ENCODE measurements around the gene SAMD11. TPM values are rescaled to one million over a fixed set of nuclear protein-coding genes. Genes with fewer than 3 reads are reported as not detected.

SAMD11 gene
- total RNA-seq, 1 donor from 2014 or later: 19.5 TPM

GRCh38 chr1:920010-920409, 3.7 kb upstream of the SAMD11 start:
- Mint-ChIP-seq H3K4me3 (ENCODE audit: unreplicated experiment) (no peak overlapping the region), H3K27ac (ENCODE audit: unreplicated experiment) (no peak overlapping the region), H3K27me3 (ENCODE audit: unreplicated experiment) (peaks cover 15% of the 10 kb centered on the region), H3K9me3 (ENCODE audit: unreplicated experiment) (no peaks in the 10 kb centered on the region), H3K4me1 (ENCODE audit: unreplicated experiment) (peaks cover 23% of the 10 kb centered on the region), H3K36me3 (ENCODE audit: unreplicated experiment) (no peaks in the 10 kb centered on the region)
- no peak for TF ChIP-seq CTCF (IDR thresholded peaks at IDR 0.05)
- no peak for DNase-seq (ENCODE audit: extremely low spot score, unreplicated experiment)

DNA sequence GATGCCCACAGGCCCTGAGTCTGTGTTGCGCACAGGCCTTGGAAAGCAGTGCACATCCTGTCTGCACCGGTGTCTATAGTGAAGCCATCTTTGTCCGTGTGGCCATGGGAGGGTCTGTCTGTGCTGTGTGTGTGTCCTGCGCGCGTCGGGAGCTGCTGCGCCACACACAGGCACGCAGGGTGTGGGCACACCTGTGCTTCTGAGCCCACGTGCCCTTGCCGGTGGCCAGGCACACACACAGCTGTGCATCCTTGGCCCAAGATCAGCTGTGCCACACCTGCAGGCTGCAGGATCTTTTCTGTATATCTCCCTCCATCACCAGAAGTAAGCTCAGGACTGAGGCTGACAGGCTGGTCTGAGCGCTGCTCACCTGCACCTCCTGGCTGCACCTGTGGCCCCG, 3.2 kb upstream of the SAMD11 start:
- no peak for TF ChIP-seq CTCF (IDR thresholded peaks at IDR 0.05)
- H3K4me3 Mint-ChIP-seq (ENCODE audit: unreplicated experiment): no peak overlapping the region
- H3K36me3 Mint-ChIP-seq (ENCODE audit: unreplicated experiment): no peaks in the 10 kb centered on the region
- H3K4me1 Mint-ChIP-seq (ENCODE audit: unreplicated experiment): peaks cover 23% of the 10 kb centered on the region
- no peaks in the 10 kb centered on the region for H3K9me3 Mint-ChIP-seq (ENCODE audit: unreplicated experiment)
- H3K27me3 Mint-ChIP-seq (ENCODE audit: unreplicated experiment): peaks cover 12% of the 10 kb centered on the region
- no peak for DNase-seq (ENCODE audit: extremely low spot score, unreplicated experiment)
- no peak overlapping the region for H3K27ac Mint-ChIP-seq (ENCODE audit: unreplicated experiment)

DNA sequence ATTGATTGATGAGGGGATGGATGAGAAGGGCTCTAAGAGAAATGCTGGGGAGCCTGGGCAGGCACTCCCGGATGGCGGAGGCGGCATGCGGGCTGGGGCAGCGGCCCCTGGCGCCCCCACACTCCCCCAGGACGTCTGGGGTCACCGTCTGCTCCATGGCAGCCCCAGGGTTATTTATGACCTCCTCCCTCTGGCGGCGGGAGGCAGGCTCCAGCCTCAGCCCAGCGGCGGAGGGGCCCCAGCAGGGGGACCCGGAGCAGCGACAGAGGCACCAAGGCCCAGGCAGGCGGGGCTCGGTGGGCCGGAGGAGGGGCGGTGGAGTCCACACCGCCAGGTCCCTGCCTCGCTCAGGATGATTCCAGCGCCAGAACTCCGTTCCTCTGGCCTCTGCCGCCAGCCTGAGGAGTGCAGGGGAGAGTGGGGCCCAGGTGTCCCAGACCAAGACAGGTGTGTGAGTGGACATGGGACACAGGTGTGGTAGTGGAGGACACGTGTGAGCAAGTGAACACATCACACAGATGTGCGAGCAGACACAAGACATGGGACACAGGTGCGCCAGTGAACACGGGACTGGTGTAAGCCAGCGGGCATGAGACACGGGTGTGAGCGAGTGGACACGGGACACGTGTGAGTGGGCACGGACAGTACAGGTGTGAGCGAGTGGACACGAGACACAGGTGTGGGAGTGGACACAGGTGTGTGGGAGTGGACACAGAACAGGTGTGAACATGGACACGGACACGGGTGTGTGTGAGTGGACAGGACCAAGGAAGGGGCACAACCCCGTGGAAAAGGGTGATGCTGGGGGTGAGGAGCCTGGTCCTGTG, 2.5 kb upstream of the SAMD11 start:
- Mint-ChIP-seq H3K4me1 (ENCODE audit: unreplicated experiment) (peaks cover 23% of the 10 kb centered on the region), H3K36me3 (ENCODE audit: unreplicated experiment) (no peaks in the 10 kb centered on the region), H3K27ac (ENCODE audit: unreplicated experiment) (no peak overlapping the region), H3K27me3 (ENCODE audit: unreplicated experiment) (peaks cover 10% of the 10 kb centered on the region), H3K9me3 (ENCODE audit: unreplicated experiment) (no peaks in the 10 kb centered on the region), H3K4me3 (ENCODE audit: unreplicated experiment) (peak overlapping the region; percentile 22)
- peak; percentile 55 for TF ChIP-seq CTCF (IDR thresholded peaks at IDR 0.05)
- no peak for DNase-seq (ENCODE audit: extremely low spot score, unreplicated experiment)

- Mint-ChIP-seq H3K4me1 (ENCODE audit: unreplicated experiment) (peaks cover 28% of the 10 kb centered on the region), H3K36me3 (ENCODE audit: unreplicated experiment) (no peaks in the 10 kb centered on the region), H3K27me3 (ENCODE audit: unreplicated experiment) (peaks cover 7% of the 10 kb centered on the region), H3K9me3 (ENCODE audit: unreplicated experiment) (no peaks in the 10 kb centered on the region), H3K4me3 (ENCODE audit: unreplicated experiment) (peak overlapping the region; percentile 67), H3K27ac (ENCODE audit: unreplicated experiment) (no peak overlapping the region)
- no peak for TF ChIP-seq CTCF (IDR thresholded peaks at IDR 0.05)
- no peak for DNase-seq (ENCODE audit: extremely low spot score, unreplicated experiment)
These were observed 400 bp downstream of the SAMD11 start for GRCh38 chr1:923991-924655.

All from osteocyte (in vitro differentiated cells).